HT1080 (cell line): ENCODE results near the gene HOOK2. TPM values are rescaled to one million over a fixed set of nuclear protein-coding genes. Genes with fewer than 3 reads are reported as not detected.

Experiments used
- DNase-seq: peaks from one replicate; pipeline ENCODE4 v3.0.0-alpha.2; 2015; ENCODE audit warnings: low read depth
- total RNA-seq: library from RNA; depleted of rRNA; stranded (reverse); fragments of >200 nt; shearing (Covaris generic); gene quantifications from 2 replicates; pipeline ENCODE4 v1.2.3, GENCODE V29; 2014

Gene HOOK2
- total RNA-seq, 1 experiment from 2014 or later, result 4.7 TPM

DNA sequence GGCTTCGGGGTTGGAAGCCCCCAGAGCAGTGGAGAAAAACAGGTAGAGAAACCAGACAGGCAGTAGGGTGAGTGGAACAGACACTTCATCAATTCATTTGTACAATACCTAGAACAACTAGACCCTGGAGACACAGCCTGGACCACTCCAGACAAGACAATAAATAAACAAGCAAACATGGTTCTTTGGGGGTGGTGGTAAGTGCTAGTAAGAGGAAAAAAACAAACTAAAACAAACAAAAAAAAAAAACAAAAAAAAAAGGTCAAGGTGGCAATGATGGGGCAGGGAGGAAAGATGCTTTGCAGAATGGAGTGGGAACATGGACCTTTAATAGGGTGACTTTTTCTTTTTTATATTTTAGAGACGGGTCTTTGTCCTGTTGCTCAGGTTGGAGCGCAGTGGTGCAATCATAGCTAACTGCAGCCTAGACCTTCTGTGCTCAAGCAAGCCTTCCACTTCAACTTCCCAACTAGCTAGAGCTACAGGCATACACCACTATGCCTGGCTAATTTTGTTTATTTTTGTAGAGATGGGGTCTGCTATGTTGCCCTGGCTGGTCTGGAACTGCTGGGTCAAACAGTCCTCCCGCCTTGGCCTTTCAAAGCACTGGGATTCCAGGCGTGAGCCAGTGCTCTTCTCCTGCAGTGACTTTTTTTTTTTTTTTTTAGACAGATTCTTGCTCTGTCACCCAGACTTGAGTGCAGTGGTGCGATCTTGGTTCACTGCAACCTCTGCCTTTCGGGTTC lies 19.0 kb upstream of the HOOK2 start:
- DNase-seq, result no peak

GRCh38 chr19:12793290-12794195 lies 18.2 kb upstream of the HOOK2 start:
- DNase-seq, result peak; percentile 90

- no peak for DNase-seq
Observed at GRCh38 chr19:12792853-12793289, 17.5 kb upstream of the HOOK2 start.

GRCh38 chr19:12792051-12792852 lies 16.9 kb upstream of the HOOK2 start:
- DNase-seq, result peak; percentile 60

- DNase-seq, result peak; percentile 91
Observed at GRCh38 chr19:12791345-12792050, 16.1 kb upstream of the HOOK2 start, which contains the start of gene JUNB. TSS of gene JUNB (plus strand) at chr19:12791486. CDS start at chr19:12791772, 286 bp downstream.

- DNase-seq, result no peak
Observed at GRCh38 chr19:12790628-12791344, 15.4 kb upstream of the HOOK2 start.

DNA sequence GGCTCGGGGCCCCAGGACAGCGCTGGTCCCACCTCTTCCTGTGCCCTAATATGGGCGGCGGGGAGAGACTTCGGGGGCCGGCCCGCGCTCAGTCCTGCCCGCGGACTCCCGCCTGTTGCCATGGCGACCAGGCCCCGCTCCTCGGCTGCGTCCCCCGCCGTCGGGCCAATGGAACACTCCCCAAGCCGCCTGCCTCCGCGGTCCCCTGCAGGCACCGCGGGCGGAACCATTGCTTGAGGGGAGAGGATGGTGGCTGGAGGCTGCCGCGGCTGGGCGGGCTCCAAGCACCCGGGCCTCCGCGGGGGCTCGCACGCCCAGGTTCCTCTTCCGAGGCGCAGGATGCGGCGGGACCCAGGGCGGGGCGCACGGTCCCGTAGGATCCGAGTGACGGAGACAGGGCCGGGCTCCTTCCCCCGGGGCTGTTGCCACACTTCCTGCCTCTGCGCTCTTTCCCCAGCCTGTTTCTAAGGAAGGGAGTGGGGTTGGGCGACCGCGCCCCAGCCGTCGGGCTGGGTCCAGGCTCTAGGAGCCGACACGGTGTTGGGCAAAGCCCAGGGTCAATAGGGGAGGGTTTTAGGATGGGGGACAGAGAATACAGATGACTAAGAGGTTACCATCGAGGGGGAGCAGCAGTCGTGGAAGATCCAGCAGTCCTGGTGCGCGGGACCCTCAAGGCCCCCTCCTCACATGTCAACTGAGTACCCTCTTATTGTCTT lies 14.7 kb upstream of the HOOK2 start:
- peak; percentile 94 for DNase-seq

DNA sequence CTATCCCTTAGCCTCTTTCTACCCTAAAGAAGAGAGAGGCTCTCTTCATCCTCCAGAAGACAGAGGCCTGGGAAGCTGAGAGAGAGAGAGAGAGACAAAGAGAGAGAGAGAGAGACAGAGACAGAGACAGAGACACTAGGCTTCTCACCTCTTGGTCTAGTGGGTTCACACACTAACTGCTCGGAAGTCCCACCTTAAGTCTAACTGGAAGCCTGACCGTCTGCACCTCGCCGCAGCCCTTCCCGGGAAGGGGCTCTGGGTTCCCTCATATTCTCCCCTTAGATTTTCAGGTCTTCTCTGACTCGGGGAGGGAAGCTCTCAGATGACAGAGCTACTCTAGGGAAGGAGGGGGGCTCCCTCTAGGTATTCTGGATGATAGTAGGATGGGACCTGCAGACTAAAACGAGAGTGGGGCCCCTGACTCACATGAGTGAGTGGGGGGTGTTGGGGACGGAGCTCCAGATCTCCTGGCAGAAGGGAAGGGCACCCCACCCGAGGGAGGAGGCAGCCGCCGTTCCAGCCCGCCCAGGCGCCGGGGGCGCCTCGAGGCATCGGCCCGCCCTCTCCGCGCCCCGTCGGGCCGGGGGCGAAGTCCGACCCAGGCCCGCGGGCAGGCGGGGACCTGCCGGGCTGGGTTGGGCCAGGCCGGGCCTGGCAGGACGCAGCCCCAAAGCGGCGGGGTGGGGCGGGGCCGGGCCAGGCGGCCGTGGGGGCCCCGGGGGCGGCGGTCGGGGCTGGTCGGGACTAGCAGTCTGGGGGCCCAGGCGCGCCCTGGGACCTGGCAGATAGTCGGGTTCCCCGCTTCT lies 13.9 kb upstream of the HOOK2 start:
- no peak for DNase-seq

GRCh38 chr19:12788682-12789097 lies 13.3 kb upstream of the HOOK2 start:
- no peak for DNase-seq

DNA sequence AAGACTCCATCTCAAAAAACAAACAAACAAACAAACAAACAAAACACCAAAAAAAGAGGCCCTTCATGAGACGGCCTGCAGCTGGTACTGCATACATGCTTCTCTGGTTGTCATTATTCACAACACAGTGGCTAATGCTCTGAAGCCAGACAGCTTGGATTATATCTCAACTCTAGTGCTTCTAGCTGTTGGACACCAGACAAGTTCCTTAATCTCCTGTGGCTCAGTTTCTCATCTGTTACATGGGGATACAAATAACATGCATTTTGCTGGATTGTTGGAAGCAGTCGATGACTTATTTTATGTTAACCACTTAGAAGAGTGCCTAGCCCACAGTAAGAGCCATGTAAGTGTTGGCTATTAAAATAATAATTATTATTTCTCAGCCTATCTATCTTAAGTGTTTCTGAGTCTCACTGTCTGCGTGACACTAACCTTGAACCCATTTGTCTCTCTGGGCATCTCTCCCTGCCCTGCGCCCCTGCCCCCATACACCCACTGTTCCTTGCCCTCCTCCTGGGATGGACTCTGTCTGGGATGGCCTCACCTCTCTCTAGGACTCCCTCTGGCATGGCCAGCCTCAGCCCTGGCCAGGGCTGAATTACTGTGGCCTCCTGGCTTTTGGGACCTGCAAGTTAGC lies 12.8 kb upstream of the HOOK2 start:
- DNase-seq, result no peak

GRCh38 chr19:12787458-12787857 lies 12.1 kb upstream of the HOOK2 start:
- no peak for DNase-seq

DNA sequence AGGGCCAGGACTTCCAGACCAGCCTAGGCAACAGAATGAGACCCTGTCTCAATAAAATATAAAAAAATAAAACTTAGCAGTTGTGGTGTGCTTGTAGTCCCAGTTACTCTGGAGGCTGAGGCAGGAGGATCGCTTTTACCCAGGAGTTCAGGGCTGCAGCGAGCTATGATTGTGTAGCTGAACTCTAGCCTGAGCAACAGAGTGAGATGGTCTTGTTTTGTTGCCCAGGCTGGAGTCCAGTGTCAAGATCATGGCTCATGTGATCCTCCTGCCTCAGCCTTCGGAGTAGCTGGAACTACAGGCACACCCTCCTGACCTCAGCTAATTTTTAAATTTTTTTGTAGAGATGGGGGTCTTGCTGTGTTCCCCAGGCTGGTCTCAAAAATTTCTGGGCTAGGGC lies 11.6 kb upstream of the HOOK2 start:
- DNase-seq, result no peak

DNA sequence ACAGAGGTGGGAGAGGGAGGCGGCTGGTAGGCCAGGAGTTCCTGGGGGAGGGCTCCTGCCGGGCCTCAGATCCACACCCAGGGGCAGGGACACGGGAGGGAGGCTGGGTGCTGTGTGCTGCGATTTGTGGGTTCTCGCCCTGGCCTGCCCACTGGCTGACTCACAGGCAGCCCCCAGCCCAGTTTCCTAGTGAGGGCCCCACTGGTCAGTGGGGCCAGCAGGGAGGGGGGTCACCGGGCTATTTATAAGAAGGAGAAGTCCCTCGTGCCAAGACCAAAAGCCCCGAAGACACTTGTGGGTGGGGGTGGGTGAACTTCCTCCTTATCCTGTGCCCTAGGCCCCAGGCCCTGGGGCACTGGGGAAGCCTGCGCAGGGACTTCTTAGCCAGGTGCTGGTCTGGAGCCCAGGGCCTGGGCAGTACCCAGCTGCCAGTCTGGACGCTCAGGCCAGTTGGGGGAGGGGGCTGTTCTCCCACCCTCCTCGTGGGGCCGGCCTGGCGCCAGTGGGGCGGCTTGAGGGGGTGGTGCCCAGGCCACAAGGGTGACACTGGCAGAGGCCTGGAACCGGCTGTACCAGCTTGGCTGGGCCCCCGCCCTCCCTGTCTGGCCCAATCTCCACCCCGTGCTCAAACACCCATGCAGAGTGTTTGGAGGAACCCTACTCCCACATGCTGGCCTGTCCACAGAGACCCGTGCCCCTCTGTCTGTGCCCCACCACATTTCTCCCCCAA lies 11.0 kb upstream of the HOOK2 start:
- no peak for DNase-seq

- DNase-seq, result no peak
Observed at GRCh38 chr19:12785431-12786031, 10.2 kb upstream of the HOOK2 start.

DNA sequence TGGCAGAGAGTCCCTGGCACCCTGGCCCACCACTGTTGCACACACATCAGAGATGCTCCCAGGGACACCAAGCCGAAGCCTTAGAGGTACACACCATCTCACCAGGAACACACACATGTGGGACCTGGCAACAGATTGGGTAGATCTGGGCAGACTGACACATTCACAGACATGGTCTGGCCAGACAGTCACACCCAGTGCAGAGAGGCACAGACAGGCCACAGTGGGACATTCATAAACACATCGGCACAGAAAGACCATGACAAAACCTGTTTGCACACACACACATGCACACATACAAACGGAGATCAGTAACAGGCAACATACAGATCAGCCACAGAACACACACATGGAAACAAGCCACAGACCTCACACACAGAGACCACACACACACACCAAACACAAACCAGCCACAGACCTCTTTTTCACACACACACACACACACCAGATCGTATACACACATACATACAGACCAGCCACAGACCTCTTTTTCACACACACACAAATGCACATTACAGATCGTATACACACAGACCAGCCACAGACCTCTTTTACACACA lies 9.6 kb upstream of the HOOK2 start:
- DNase-seq, result no peak

- no peak for DNase-seq
Observed at GRCh38 chr19:12784394-12784870, 9.1 kb upstream of the HOOK2 start.
